Neural crest cell (in vitro differentiated cells): Measurements from ENCODE around the gene ALDH9A1. TPM values are rescaled to one million over a fixed set of nuclear protein-coding genes. Genes with fewer than 3 reads are reported as not detected.

Experiments used
- DNase-seq: peaks from one replicate; pipeline ENCODE4 v3.0.0; 2021; ENCODE audit warnings: low read depth, mixed read lengths, low spot score
- H3K27ac Mint-ChIP-seq: one replicate; pipeline ENCODE4 v1.8.0; 2021; ENCODE audit warnings: mild to moderate bottlenecking, mixed read lengths; ENCODE audit not compliant: unreplicated experiment
- H3K27me3 Mint-ChIP-seq: 2 replicates; pipeline ENCODE4 v1.8.0; 2021; ENCODE audit warnings: low read depth, mild to moderate bottlenecking, mixed read lengths
- H3K36me3 Mint-ChIP-seq: 2 replicates; pipeline ENCODE4 v1.8.0; 2021; ENCODE audit warnings: low read depth, mild to moderate bottlenecking, mixed read lengths
- H3K4me1 Mint-ChIP-seq: 2 replicates; pipeline ENCODE4 v1.8.0; 2021; ENCODE audit warnings: mixed read lengths
- H3K4me3 Mint-ChIP-seq: one replicate; pipeline ENCODE4 v1.8.0; 2021; ENCODE audit warnings: mild to moderate bottlenecking, mixed read lengths
- H3K9me3 Mint-ChIP-seq: 2 replicates; pipeline ENCODE4 v1.8.0; 2021; ENCODE audit warnings: mixed read lengths
- total RNA-seq: library from RNA; stranded (reverse); gene quantifications from 2 replicates; pipeline ENCODE4 v1.2.1, GENCODE V29; 2021
- TF ChIP-seq, protein P1 (sequence below): fragments of 200-600 bp; sonication (generic); conservative IDR thresholded peaks from 2 replicates; pipeline ENCODE4 v1.5.0; 2021; ENCODE audit warnings: antibody characterized with exemption, mild to moderate bottlenecking

Gene ALDH9A1
- total RNA-seq, 1 donor from 2014 or later, result 43.3 TPM

DNA sequence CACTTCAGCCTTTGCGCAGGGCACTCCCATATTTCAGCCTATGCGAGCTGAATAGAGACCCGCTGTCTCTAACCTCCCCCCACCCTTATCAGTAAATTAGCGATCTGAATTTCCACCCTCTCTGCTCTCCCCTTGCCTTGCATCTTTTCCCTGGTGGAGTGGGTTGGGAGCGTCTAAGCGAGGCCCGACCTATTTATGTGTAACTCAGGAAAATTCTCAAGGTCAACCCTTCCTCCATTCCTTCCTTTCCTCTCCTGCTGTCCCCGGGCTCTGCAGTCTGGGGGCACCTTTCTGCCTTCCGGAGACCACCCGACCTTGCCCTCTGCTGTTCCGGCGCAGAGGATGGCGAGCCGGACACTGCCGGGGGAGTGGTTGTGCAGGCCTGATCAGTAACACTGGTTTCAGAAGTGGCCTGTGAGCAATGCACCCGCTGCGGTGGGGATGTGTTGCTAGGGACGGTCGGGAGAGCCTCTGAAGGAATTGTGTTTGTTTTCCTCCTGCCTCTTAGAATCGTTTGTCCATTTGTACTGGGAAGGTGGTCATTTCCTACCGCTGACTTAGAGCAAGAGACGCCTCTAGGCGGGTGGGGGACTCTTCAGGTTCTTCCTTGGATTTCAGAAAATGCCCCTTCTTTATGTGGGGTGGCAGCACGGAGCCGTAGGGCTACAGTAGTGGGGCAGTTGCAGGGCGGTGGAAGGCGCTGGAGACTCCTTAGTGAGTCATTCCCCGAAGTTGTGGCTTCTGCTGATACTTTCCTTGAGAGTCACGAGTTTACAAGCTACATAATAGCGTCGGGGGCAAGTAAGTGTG, 66.8 kb downstream of the ALDH9A1 start:
- Mint-ChIP-seq H3K9me3 (no peaks in the 10 kb centered on the region), H3K27ac (no peak overlapping the region), H3K4me1 (peaks cover 25% of the 10 kb centered on the region), H3K4me3 (no peak overlapping the region), H3K36me3 (no peaks in the 10 kb centered on the region), H3K27me3 (peaks cover 3% of the 10 kb centered on the region)
- peak; percentile 46 for DNase-seq
- TF ChIP-seq, protein P1, sequence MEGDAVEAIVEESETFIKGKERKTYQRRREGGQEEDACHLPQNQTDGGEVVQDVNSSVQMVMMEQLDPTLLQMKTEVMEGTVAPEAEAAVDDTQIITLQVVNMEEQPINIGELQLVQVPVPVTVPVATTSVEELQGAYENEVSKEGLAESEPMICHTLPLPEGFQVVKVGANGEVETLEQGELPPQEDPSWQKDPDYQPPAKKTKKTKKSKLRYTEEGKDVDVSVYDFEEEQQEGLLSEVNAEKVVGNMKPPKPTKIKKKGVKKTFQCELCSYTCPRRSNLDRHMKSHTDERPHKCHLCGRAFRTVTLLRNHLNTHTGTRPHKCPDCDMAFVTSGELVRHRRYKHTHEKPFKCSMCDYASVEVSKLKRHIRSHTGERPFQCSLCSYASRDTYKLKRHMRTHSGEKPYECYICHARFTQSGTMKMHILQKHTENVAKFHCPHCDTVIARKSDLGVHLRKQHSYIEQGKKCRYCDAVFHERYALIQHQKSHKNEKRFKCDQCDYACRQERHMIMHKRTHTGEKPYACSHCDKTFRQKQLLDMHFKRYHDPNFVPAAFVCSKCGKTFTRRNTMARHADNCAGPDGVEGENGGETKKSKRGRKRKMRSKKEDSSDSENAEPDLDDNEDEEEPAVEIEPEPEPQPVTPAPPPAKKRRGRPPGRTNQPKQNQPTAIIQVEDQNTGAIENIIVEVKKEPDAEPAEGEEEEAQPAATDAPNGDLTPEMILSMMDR, result peak; percentile 23

DNA sequence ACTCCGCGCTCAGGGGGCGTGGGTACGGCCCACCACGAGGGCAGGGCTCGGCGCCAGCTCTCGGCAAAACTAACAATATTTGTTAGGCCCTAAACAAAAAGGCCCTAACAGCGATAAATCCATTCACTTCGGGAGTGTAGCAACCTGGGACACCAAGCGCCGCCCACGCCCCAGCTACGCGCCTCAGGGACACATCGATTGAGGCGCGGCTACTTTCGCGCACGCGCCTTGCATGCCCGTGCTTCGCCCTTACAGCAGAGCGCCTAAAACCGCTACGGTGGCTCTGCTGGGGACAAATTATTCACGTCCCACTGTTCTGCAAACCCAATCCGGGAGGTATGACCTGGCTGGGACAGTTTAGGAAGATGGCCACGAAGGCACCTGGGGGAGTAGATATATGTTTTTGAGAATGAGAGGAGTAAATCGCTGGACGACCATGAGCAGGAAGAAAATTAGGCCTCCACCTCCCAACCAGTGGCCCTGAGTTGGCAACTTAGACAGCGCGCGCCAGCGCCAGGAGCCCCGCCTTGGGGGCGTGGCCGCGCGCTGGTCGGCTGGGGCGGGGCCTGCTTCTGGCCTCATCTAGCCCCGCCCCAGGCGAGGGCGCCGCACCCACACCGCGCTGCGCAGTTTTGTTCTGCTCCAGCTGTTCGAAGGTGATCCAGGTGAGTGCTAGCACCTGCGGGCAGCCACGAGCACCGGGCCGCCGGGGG, 67.6 kb downstream of the ALDH9A1 start, which contains the start of gene MGST3:
Gene MGST3, plus strand, starts transcription at position 606 of the 713 bp plus-strand sequence. CDS start 18,614 bp downstream, outside the sequence.
- Mint-ChIP-seq H3K4me1 (peaks cover 23% of the 10 kb centered on the region), H3K9me3 (no peaks in the 10 kb centered on the region), H3K36me3 (no peaks in the 10 kb centered on the region), H3K4me3 (no peak within 1 kb of the TSS), H3K27me3 (peaks cover 3% of the 10 kb centered on the region), H3K27ac (no peak within 1 kb of the TSS)
- TF ChIP-seq, protein P1, result no peak
- DNase-seq, result peak; percentile 84

DNA sequence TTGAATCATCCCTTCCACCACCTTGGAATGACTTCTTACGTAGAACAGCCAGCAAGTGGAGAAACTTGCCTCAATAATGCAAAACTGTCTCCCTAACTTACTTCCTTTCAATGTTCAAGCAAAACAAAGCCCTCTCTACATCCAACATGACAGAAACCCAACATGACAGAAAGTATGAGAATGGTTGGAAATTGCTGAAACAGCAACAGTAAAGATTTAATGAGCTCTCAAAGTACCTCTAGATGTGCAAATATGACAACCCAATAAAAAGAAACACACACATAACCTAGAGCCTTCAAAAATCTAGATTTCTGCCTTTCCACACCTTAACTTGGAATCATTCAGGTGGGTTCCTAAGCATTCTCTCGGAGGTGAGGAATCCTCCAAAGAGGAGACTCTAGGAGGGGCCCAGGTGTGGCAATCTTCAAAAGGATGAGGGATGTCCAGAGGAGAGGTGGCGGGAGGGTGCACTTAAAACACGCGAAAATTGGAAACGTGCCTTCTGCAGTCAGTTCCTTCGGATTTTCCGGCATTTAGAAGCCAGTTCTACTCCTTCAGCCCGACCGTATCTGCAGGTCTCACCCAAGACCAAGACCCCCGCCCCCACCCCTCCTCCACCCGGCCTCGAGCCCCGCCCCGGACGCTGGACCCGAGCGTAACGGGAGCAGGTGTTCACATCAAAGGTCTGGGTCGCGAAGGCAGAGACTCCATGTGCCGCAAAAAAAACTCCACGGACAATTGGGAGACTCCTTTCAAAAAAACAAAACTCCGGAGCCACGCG, 68.3 kb downstream of the ALDH9A1 start:
- Mint-ChIP-seq H3K4me3 (no peak overlapping the region), H3K27ac (no peak overlapping the region), H3K27me3 (peaks cover 3% of the 10 kb centered on the region), H3K36me3 (no peaks in the 10 kb centered on the region), H3K4me1 (peaks cover 16% of the 10 kb centered on the region), H3K9me3 (no peaks in the 10 kb centered on the region)
- TF ChIP-seq, protein P1, result no peak
- DNase-seq, result no peak

DNA sequence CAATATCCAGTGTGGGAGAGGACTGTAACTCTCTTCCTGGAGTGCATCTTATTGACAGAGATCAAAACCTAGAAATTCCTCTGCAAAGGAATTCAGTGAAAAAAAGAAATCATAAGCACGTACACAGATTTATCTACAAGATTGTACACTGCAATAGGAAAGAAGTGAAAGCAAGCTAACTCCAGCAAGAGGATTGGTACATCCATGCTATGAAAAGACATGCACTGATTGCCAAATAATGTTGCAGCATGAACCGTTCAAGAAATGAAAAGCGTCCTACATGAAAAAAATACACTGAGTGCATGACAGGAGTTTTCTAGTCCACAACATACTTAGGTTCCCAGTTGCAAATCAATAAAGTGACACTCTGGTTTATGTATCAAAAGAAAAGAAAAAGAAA, 69.2 kb downstream of the ALDH9A1 start:
- Mint-ChIP-seq H3K27me3 (peaks cover 3% of the 10 kb centered on the region), H3K36me3 (no peaks in the 10 kb centered on the region), H3K4me3 (no peak overlapping the region), H3K27ac (no peak overlapping the region), H3K4me1 (peaks cover 11% of the 10 kb centered on the region), H3K9me3 (no peaks in the 10 kb centered on the region)
- TF ChIP-seq, protein P1, result no peak
- DNase-seq, result no peak

DNA sequence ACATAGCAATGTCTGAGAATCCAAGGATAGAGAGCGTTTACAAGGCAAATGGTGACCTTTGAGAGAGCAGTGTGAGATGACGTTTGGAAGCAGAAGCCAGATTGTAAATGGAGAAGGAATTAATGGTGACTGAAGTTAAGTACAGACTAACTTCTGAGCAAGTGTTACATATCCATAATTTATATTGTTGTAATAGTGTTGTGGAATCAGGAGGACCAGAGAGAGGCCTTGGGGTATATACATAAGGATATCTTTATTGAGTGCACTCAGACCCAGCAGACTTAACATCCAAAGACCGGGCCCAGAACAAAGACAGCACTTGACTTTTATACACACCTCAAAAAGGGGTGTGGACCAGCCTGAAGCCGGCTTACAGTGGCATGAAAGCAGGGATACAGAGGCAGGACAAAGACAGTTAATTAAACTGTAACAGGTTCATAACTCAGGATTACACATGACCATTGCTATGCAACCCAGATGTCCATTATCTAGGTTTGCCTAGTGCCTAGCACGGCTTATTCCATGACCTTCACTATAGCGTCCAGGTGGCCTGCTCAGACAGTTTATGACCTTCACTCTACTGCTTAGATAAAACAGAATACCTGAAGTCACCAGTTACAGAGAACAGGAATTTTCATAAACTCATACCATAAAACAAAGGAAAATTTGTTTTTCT, 70.1 kb downstream of the ALDH9A1 start:
- H3K4me3 Mint-ChIP-seq, result peak overlapping the region; percentile 2
- H3K4me1 Mint-ChIP-seq, result peaks cover 5% of the 10 kb centered on the region
- TF ChIP-seq, protein P1, result no peak
- DNase-seq, result no peak
- no peaks in the 10 kb centered on the region for H3K36me3 Mint-ChIP-seq
- H3K27ac Mint-ChIP-seq, result no peak overlapping the region
- H3K27me3 Mint-ChIP-seq, result peaks cover 3% of the 10 kb centered on the region
- H3K9me3 Mint-ChIP-seq, result no peaks in the 10 kb centered on the region
